H9 (cell line): ENCODE measurements around the gene TMEM123. TPM values are rescaled to one million over a fixed set of nuclear protein-coding genes. Genes with fewer than 3 reads are reported as not detected.

Experiments
- DNase-seq: peaks from one replicate; pipeline ENCODE4 v3.0.0-alpha.2; 2017
- H2AFZ ChIP-seq: one replicate; pipeline ENCODE4 v1.6.1; 2013; ENCODE audit warnings: mild to moderate bottlenecking, low read length, control low read depth, moderate library complexity
- H2AK5ac ChIP-seq: 2 replicates; pipeline ENCODE4 v1.6.1; 2013; ENCODE audit warnings: low read length, control low read depth, mixed read lengths; ENCODE audit not compliant: insufficient read length
- H2BK120ac ChIP-seq: one replicate; pipeline ENCODE4 v1.6.1; 2013; ENCODE audit warnings: low read depth, mild to moderate bottlenecking, low read length, control low read depth, inconsistent platforms; ENCODE audit not compliant: poor library complexity, severe bottlenecking
- H2BK12ac ChIP-seq: 2 replicates; pipeline ENCODE4 v1.6.1; 2013; ENCODE audit warnings: low read length, control low read depth, mixed read lengths, low read depth; ENCODE audit not compliant: insufficient read length
- H2BK15ac ChIP-seq: 2 replicates; pipeline ENCODE4 v1.6.1; 2013; ENCODE audit warnings: low read depth, low read length, control low read depth
- H2BK20ac ChIP-seq: one replicate; pipeline ENCODE4 v1.6.1; 2013; ENCODE audit warnings: low read depth, mild to moderate bottlenecking, low read length, control low read depth, inconsistent platforms; ENCODE audit not compliant: poor library complexity, severe bottlenecking
- H2BK5ac ChIP-seq: 2 replicates; pipeline ENCODE4 v1.6.1; 2013; ENCODE audit warnings: low read length, control low read depth, mixed read lengths; ENCODE audit not compliant: insufficient read length
- H3K14ac ChIP-seq: 2 replicates; pipeline ENCODE4 v1.6.1; 2013; ENCODE audit warnings: low read length, control low read depth; ENCODE audit not compliant: insufficient read depth
- H3K18ac ChIP-seq: 2 replicates; pipeline ENCODE4 v1.6.1; 2013; ENCODE audit warnings: low read depth, mild to moderate bottlenecking, mixed read lengths, low read length, control low read depth; ENCODE audit not compliant: insufficient read length
- H3K23ac ChIP-seq: 2 replicates; pipeline ENCODE4 v1.6.1; 2013; ENCODE audit warnings: low read length, control low read depth, mixed read lengths, low read depth; ENCODE audit not compliant: insufficient read length
- H3K23me2 ChIP-seq: 2 replicates; pipeline ENCODE4 v1.6.1; 2013; ENCODE audit warnings: low read depth, mild to moderate bottlenecking, mixed read lengths, low read length, control low read depth; ENCODE audit not compliant: insufficient read length, poor library complexity, severe bottlenecking
- H3K27ac ChIP-seq: 2 replicates; pipeline ENCODE4 v1.5.1; 2013; ENCODE audit warnings: low read length, control low read depth, mixed read lengths, low read depth; ENCODE audit not compliant: insufficient read length
- H3K27me3 ChIP-seq: 2 replicates; pipeline ENCODE4 v1.6.1; 2013; ENCODE audit warnings: low read length, control low read depth, inconsistent platforms; ENCODE audit not compliant: insufficient read depth
- H3K4ac ChIP-seq: 2 replicates; pipeline ENCODE4 v1.6.1; 2013; ENCODE audit warnings: low read depth, mild to moderate bottlenecking, control low read depth, inconsistent platforms, low read length, moderate library complexity
- H3K4me1 ChIP-seq: 2 replicates; pipeline ENCODE4 v1.6.1; 2013; ENCODE audit warnings: low read length, control low read depth, inconsistent platforms; ENCODE audit not compliant: insufficient read depth
- H3K4me2 ChIP-seq: 2 replicates; pipeline ENCODE4 v1.6.1; 2013; ENCODE audit warnings: low read length, control low read depth, mixed read lengths; ENCODE audit not compliant: insufficient read length, insufficient read depth
- H3K56ac ChIP-seq: 2 replicates; pipeline ENCODE4 v1.6.1; 2013; ENCODE audit warnings: low read depth, mild to moderate bottlenecking, mixed read lengths, low read length, control low read depth; ENCODE audit not compliant: insufficient read length
- H3K79me1 ChIP-seq: 2 replicates; pipeline ENCODE4 v1.6.1; 2013; ENCODE audit warnings: low read depth, mild to moderate bottlenecking, moderate library complexity, low read length, control low read depth, inconsistent platforms; ENCODE audit not compliant: insufficient read depth, poor library complexity, severe bottlenecking
- H3K79me2 ChIP-seq: 2 replicates; pipeline ENCODE4 v1.6.1; 2013; ENCODE audit warnings: low read length, control low read depth, inconsistent platforms; ENCODE audit not compliant: insufficient read depth
- H3K9ac ChIP-seq: 2 replicates; pipeline ENCODE4 v1.6.1; 2013; ENCODE audit warnings: low read length, control low read depth, mixed read lengths; ENCODE audit not compliant: insufficient read length; ENCODE audit errors: extremely low read depth
- H3K9me3 ChIP-seq: one replicate; pipeline ENCODE4 v1.6.1; 2013; ENCODE audit warnings: low read depth, low read length, inconsistent platforms; ENCODE audit not compliant: control insufficient read depth
- H3T11ph ChIP-seq: one replicate; pipeline ENCODE4 v1.6.1; 2013; ENCODE audit warnings: mild to moderate bottlenecking, low read length, control low read depth, inconsistent platforms
- H4K20me1 ChIP-seq: one replicate; pipeline ENCODE4 v1.6.1; 2013; ENCODE audit not compliant: control insufficient read depth, insufficient read length, insufficient read depth
- H4K5ac ChIP-seq: 2 replicates; pipeline ENCODE4 v1.6.1; 2013; ENCODE audit warnings: low read depth, mild to moderate bottlenecking, mixed read lengths, low read length, control low read depth; ENCODE audit not compliant: insufficient read length
- H4K8ac ChIP-seq: replicated peaks from 2 replicates; pipeline ENCODE4 v1.6.1; 2013; ENCODE audit warnings: low read length, control low read depth, mixed read lengths, low read depth; ENCODE audit not compliant: insufficient read length
- H4K91ac ChIP-seq: 2 replicates; pipeline ENCODE4 v1.6.1; 2013; ENCODE audit warnings: low read depth, mild to moderate bottlenecking, moderate library complexity, mixed read lengths, low read length, control low read depth; ENCODE audit not compliant: insufficient read length
- H3K27ac Mint-ChIP-seq, 3 experiments: 2 replicates in 2 of 3; 3 replicates in 1 of 3; pipeline ENCODE4 v1.8.0; 2020 to 2021; ENCODE audit warnings: mixed read lengths in 3 of 3, mild to moderate bottlenecking in 1 of 3, moderate library complexity in 1 of 3
- H3K27me3 Mint-ChIP-seq: 2 replicates; pipeline ENCODE4 v1.8.0; 2021; ENCODE audit warnings: low read depth, mild to moderate bottlenecking, moderate library complexity, mixed read lengths
- H3K36me3 Mint-ChIP-seq, 3 experiments: 2 replicates in 2 of 3; 3 replicates in 1 of 3; pipeline ENCODE4 v1.8.0; 2020 to 2021; ENCODE audit warnings: low read depth in 3 of 3, mixed read lengths in 3 of 3; ENCODE audit not compliant: insufficient read depth in 1 of 3
- H3K4me1 Mint-ChIP-seq, 2 experiments: 2 replicates each; pipeline ENCODE4 v1.8.0; 2020; ENCODE audit warnings: mixed read lengths in 2 of 2
- H3K4me3 Mint-ChIP-seq, 2 experiments: 2 replicates in 1 of 2; 3 replicates in 1 of 2; pipeline ENCODE4 v1.8.0; 2020 to 2021; ENCODE audit warnings: mild to moderate bottlenecking in 2 of 2, mixed read lengths in 2 of 2, moderate library complexity in 1 of 2
- H3K9me3 Mint-ChIP-seq, 2 experiments: 2 replicates in 1 of 2; 3 replicates in 1 of 2; pipeline ENCODE4 v1.8.0; 2020; ENCODE audit warnings: mild to moderate bottlenecking in 2 of 2, mixed read lengths in 2 of 2, moderate library complexity in 1 of 2
- CTCF ChIP-seq: fragments of 200-600 bp; sonication (generic); conservative IDR thresholded peaks from 3 replicates; pipeline ENCODE4 v1.8.0; 2021; ENCODE audit warnings: antibody characterized with exemption, mild to moderate bottlenecking
- WGBS: extraction: QIAGEN DNeasy Blood & Tissue Kit; methylation state at CpG from one replicate; pipeline ENCODE4 v1.1.7; 2013; ENCODE audit warnings: missing lambda C conversion rate, low lambda C conversion rate, mixed read lengths; ENCODE audit not compliant: insufficient read length; ENCODE audit errors: extremely low coverage; 5-methylcytosine and 5-hydroxymethylcytosine counted together
- total RNA-seq: library from RNA; stranded (reverse); gene quantifications from 2 replicates; pipeline ENCODE4 v1.2.1, GENCODE V29; 2021

TMEM123 gene
- total RNA-seq, 1 experiment from 2014 or later, result 76.7 TPM

GRCh38 chr11:102407901-102408300, 44.7 kb downstream of the TMEM123 start:
- Histone ChIP-seq H3K14ac (no peak overlapping the region), H3K23me2 (no peaks in the 10 kb centered on the region), H3K4me1 (0 out of 2 replicates have a peak, but pooled peaks cover 5% of the 10 kb centered on the region), H2BK5ac (no peak overlapping the region), H3K9ac (no peak overlapping the region), H4K20me1 (no peaks in the 10 kb centered on the region), H3K27ac (no peak overlapping the region), H3K18ac (no peak overlapping the region), H3K4ac (no peak overlapping the region), H4K91ac (no peak overlapping the region), H2BK20ac (no peak overlapping the region), H4K5ac (no peak overlapping the region), H2AK5ac (no peak overlapping the region), H2BK15ac (no peak overlapping the region), H3K56ac (no peak overlapping the region), H3K27me3 (no peaks in the 10 kb centered on the region), H3K9me3 (no peaks in the 10 kb centered on the region), H3K23ac (no peak overlapping the region), H2AFZ (no peak overlapping the region), H3K79me2 (peaks cover 2% of the 10 kb centered on the region; the same call in 1 of the 2 replicates), H4K8ac (no peak overlapping the region), H3K4me2 (no peak overlapping the region), H3K79me1 (no peaks in the 10 kb centered on the region), H2BK120ac (no peak overlapping the region), H2BK12ac (no peak overlapping the region), H3T11ph (no peak overlapping the region)
- no peak for TF ChIP-seq CTCF
- Mint-ChIP-seq H3K27ac (no peak overlapping the region), H3K4me3 (no peak overlapping the region), H3K36me3 (peaks cover 0 to 6% (median 4%) of the 10 kb centered on the region in 3 experiments; a peak in 1 of 7 replicates), H3K9me3 (no peaks in the 10 kb centered on the region), H3K4me1 (peaks cover 0 to 7% of the 10 kb centered on the region in 2 experiments; a peak in 2 of 4 replicates), H3K27me3 (no peaks in the 10 kb centered on the region)
- DNase-seq, result no peak
- WGBS, result no CpG with 5 or more reads among the region's 3 CpGs
